Transverse colon (tissue), 4 donors: ENCODE data around the gene SARDH. TPM values are rescaled to one million over a fixed set of nuclear protein-coding genes. Genes with fewer than 3 reads are reported as not detected.

Source experiments
- DNase-seq: peaks from one replicate; pipeline ENCODE4 v3.0.0-alpha.2; 2019
- H3K27ac ChIP-seq, 4 donors: fragments of 200-600 bp; sonication (generic); 2 replicates each; pipeline ENCODE4 v1.5.1; 2016 to 2018; ENCODE audit warnings: inconsistent platforms in 4 of 4
- H3K27me3 ChIP-seq: fragments of 200-600 bp; sonication (generic); 2 replicates; pipeline ENCODE4 v1.5.1; 2017; ENCODE audit warnings: inconsistent platforms
- H3K36me3 ChIP-seq, 4 donors: fragments of 200-600 bp; sonication (generic); 2 replicates each; pipeline ENCODE4 v1.5.1; 2017 to 2019; ENCODE audit warnings: inconsistent platforms in 4 of 4
- H3K4me1 ChIP-seq, 4 donors: fragments of 200-600 bp; sonication (generic); 2 replicates each; pipeline ENCODE4 v1.5.1; 2017 to 2020; ENCODE audit warnings: inconsistent platforms in 4 of 4
- H3K4me3 ChIP-seq, 4 donors: fragments of 200-600 bp; sonication (generic); 1 replicate in 1 of 4; 2 replicates in 3 of 4; pipeline versions ENCODE4 v1.5.1 to v1.6.1; 2017 to 2019; ENCODE audit warnings: inconsistent platforms in 4 of 4
- H3K9me3 ChIP-seq, 2 donors: fragments of 200-600 bp; sonication (generic); 2 replicates each; pipeline ENCODE4 v1.5.1; 2017 to 2019; ENCODE audit warnings: inconsistent platforms in 2 of 2
- EP300 ChIP-seq: sonication (generic); formaldehyde crosslinking; IDR thresholded peaks from one replicate; pipeline ENCODE4 v1.6.1; 2017; ENCODE audit warnings: antibody characterized with exemption, low read depth
- POLR2A ChIP-seq: fragments of 450-650 bp; IDR thresholded peaks from one replicate; pipeline ENCODE4 v1.6.1; 2016; ENCODE audit warnings: antibody characterized with exemption, mild to moderate bottlenecking, moderate library complexity
- POLR2AphosphoS5 ChIP-seq, 3 donors: sonication (generic); formaldehyde crosslinking; IDR thresholded peaks; one replicate each; pipeline ENCODE4 v1.6.1; 2016; ENCODE audit warnings: antibody characterized with exemption in 3 of 3
- WGBS, 2 donors: methylation state at CpG; one replicate each; pipeline ENCODE4 v1.1.5; 2018; ENCODE audit warnings: low coverage in 1 of 2; 5-methylcytosine and 5-hydroxymethylcytosine counted together
- in situ Hi-C, 4 donors: fragments of 200-750 bp; cut with MboI; loops; one replicate each; pipeline versions ENCODE4 v1.15.0 to v1.15.1; 2017; ENCODE audit warnings: low sequenced_read_pairs in 3 of 4, low pct_ligation_motif_present in 1 of 4, low pct_unique_long_range_greater_than_20kb in 1 of 4
- intact Hi-C: fragments of 100-400 bp; cut with DNase I; formaldehyde crosslinking; loops from one replicate; pipeline ENCODE4 v1.15.1; 2023; ENCODE audit warnings: low total_unique reads
- total RNA-seq, 4 donors: library from RNA; depleted of rRNA; stranded (reverse); fragments of >200 nt; gene quantifications; one replicate each; pipeline ENCODE4 v1.1.0, GENCODE V29; 2016
- TF ChIP-seq, protein P1 (sequence below), 5 experiments: fragments of 200-600 bp in 3 of 5; fragments of 450-650 bp in 2 of 5; sonication (generic) in 3 of 5; IDR thresholded peaks; 1 replicate in 2 of 5; 2 replicates in 3 of 5; pipeline ENCODE4 v1.5.1; 2016 to 2017; ENCODE audit warnings: antibody characterized with exemption in 5 of 5, inconsistent platforms in 3 of 5, mild to moderate bottlenecking in 2 of 5, moderate library complexity in 1 of 5

SARDH gene
- total RNA-seq, 4 donors from 2014 or later = 0.68 to 1.1 (median 0.95) TPM; not detected in 1

- in situ Hi-C loops (no loop called here), intact Hi-C loops (no loop called here)
- no peaks in the 10 kb centered on the region for H3K9me3 ChIP-seq
- no peak for TF ChIP-seq POLR2AphosphoS5 (IDR thresholded peaks at IDR 0.05)
- TF ChIP-seq, protein P1, sequence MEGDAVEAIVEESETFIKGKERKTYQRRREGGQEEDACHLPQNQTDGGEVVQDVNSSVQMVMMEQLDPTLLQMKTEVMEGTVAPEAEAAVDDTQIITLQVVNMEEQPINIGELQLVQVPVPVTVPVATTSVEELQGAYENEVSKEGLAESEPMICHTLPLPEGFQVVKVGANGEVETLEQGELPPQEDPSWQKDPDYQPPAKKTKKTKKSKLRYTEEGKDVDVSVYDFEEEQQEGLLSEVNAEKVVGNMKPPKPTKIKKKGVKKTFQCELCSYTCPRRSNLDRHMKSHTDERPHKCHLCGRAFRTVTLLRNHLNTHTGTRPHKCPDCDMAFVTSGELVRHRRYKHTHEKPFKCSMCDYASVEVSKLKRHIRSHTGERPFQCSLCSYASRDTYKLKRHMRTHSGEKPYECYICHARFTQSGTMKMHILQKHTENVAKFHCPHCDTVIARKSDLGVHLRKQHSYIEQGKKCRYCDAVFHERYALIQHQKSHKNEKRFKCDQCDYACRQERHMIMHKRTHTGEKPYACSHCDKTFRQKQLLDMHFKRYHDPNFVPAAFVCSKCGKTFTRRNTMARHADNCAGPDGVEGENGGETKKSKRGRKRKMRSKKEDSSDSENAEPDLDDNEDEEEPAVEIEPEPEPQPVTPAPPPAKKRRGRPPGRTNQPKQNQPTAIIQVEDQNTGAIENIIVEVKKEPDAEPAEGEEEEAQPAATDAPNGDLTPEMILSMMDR (IDR thresholded peaks at IDR 0.05) = no peak
- no peak for TF ChIP-seq EP300
- TF ChIP-seq POLR2A = no peak
- peaks cover 2% of the 10 kb centered on the region for H3K27me3 ChIP-seq
- no peak for DNase-seq
- H3K27ac ChIP-seq = no peak overlapping the region
- peaks cover 0 to 15% (median 10%) of the 10 kb centered on the region in 4 donors for H3K4me1 ChIP-seq
- WGBS, 2 donors = 75 to 80% methylated on average over 3 to 12 of the region's 13 CpGs
- no peaks in the 10 kb centered on the region for H3K36me3 ChIP-seq
- H3K4me3 ChIP-seq = peak overlapping the region in 1 of 4 donors; percentile 51
Observed at GRCh38 chr9:133738640-133739225, 581 bp upstream of the SARDH start.

DNA sequence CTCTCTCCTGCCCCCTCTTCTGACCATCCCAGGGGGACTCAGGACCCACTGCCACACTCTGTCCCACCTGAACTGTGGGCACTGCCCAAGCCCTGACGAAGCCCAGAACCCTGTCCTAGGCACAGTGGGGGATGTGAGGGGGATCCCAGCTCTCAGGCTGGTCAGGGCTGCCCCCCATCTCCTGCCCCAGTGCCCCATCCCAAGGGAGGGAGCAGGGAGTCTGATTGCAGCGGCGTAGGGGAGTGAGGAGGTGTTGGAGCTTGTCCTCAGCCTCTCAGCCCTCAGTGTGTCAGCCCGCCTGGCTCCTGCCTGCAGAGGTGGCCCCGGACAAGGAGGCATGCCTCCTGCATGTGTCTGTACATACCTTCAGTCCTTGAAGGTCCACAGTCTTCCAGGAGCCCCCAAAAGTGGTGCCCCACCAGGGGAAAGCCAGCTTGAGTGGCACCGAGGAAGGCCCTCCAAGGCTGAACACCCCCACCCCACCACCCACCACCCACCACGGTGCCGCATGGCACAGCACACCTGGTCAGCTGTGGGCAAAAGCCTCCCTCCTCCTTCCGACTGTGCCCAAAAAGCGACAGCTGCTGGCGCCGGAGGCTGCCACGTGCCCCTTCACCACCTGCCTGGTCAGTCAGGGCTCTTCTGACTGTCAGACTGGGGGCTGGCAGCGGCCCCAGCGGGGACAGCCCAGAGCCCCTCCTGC lies 930 bp downstream of the SARDH start:
- WGBS, 2 donors = 82% methylated on average over 12 of the region's 15 CpGs; no CpG with 5 or more reads in 1 of the 2 donors
- TF ChIP-seq, protein P1 (IDR thresholded peaks at IDR 0.05) = no peak
- Histone ChIP-seq H3K27me3 (no peaks in the 10 kb centered on the region), H3K4me3 (peak overlapping the region in 2 of 4 donors; percentile 24 to 51), H3K27ac (no peak overlapping the region), H3K9me3 (no peaks in the 10 kb centered on the region), H3K36me3 (no peaks in the 10 kb centered on the region), H3K4me1 (peaks cover 0 to 15% (median 10%) of the 10 kb centered on the region in 4 donors)
- DNase-seq = no peak
- intact Hi-C loops = no loop called here
- in situ Hi-C loops = no loop called here

DNA sequence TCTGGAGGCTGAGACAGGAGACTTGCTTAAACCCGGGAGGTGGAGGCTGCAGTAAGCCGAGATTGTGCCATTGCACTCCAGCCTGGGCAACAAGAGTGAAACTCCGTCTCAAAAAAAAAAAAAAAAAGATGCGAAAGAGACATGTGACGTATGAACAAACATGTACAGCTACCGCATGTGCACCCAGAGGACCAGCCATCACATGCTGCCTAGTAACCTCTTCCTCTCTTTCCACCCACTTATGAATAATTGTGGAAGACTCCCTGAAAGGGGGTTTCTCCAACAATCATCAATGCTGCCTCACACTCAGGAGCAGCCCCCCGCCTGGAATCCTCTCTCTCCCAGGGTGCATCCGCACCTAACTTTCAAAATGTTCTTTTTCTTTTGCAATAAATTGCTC lies 2.2 kb downstream of the SARDH start:
- H3K4me1 ChIP-seq = peaks cover 0 to 15% (median 10%) of the 10 kb centered on the region in 4 donors

GRCh38 chr9:133735415-133735775 lies 2.8 kb downstream of the SARDH start:
- no peak for DNase-seq
- in situ Hi-C loops = no loop called here

More for the DNA sequence above, 2.2 kb downstream of the SARDH start:
- H3K27ac ChIP-seq = no peak overlapping the region
- no peaks in the 10 kb centered on the region for H3K36me3 ChIP-seq
- TF ChIP-seq EP300 = no peak
- no peak for TF ChIP-seq POLR2A
- TF ChIP-seq POLR2AphosphoS5 (IDR thresholded peaks at IDR 0.05) = no peak
- no peaks in the 10 kb centered on the region for H3K27me3 ChIP-seq
- H3K9me3 ChIP-seq = no peaks in the 10 kb centered on the region
- no peak for DNase-seq
- in situ Hi-C loops = no loop called here
- intact Hi-C loops = no loop called here
- H3K4me3 ChIP-seq = no peak overlapping the region
- WGBS, 2 donors = 61 to 74% methylated on average over 5 to 8 of the region's 8 CpGs

GRCh38 chr9:133734590-133735414 lies 3.4 kb downstream of the SARDH start:
- intact Hi-C loops (no loop called here), in situ Hi-C loops (no loop called here)
- Histone ChIP-seq H3K4me3 (no peak overlapping the region), H3K4me1 (peaks cover 0 to 15% (median 10%) of the 10 kb centered on the region in 4 donors), H3K36me3 (no peaks in the 10 kb centered on the region), H3K9me3 (no peaks in the 10 kb centered on the region), H3K27ac (no peak overlapping the region), H3K27me3 (no peaks in the 10 kb centered on the region)
- WGBS, 2 donors = 55 to 67% methylated on average over 5 to 23 of the region's 23 CpGs
- no peak for DNase-seq
- TF ChIP-seq POLR2A (no peak), POLR2AphosphoS5 (IDR thresholded peaks at IDR 0.05) (no peak), EP300 (no peak)
- TF ChIP-seq, protein P1 (IDR thresholded peaks at IDR 0.05) = no peak

More at GRCh38 chr9:133735415-133735775, 2.8 kb downstream of the SARDH start:
- 65% methylated on average over 10 of the region's 10 CpGs; no CpG with 5 or more reads in 1 of the 2 donors for WGBS, 2 donors
- Histone ChIP-seq H3K27ac (no peak overlapping the region), H3K27me3 (no peaks in the 10 kb centered on the region), H3K4me1 (peaks cover 0 to 15% (median 10%) of the 10 kb centered on the region in 4 donors), H3K4me3 (no peak overlapping the region), H3K9me3 (no peaks in the 10 kb centered on the region), H3K36me3 (no peaks in the 10 kb centered on the region)
- TF ChIP-seq POLR2AphosphoS5 (IDR thresholded peaks at IDR 0.05) (no peak), EP300 (no peak)
- intact Hi-C loops = no loop called here
